K562 (cell line): Measurements from ENCODE around the gene TANC1. TPM values are rescaled to one million over a fixed set of nuclear protein-coding genes. Genes with fewer than 3 reads are reported as not detected.

Experiments used
- ARID3A ChIP-seq: IDR thresholded peaks from 2 replicates; pipeline ENCODE4 v1.6.1; 2012; ENCODE audit warnings: low read depth, low read length, improper control_type of control experiment, borderline replicate concordance
- DMBX1 ChIP-seq: fragments of 250-450 bp; sonication (Bioruptor Pico); IDR thresholded peaks from 2 replicates; pipeline ENCODE4 v1.8.0; 2022; ENCODE audit warnings: inconsistent platforms, mild to moderate bottlenecking, moderate library complexity, borderline replicate concordance
- GATA2 ChIP-seq: sonication (generic); formaldehyde crosslinking; IDR thresholded peaks from 2 replicates; pipeline ENCODE4 v1.4.0; 2020; ENCODE audit warnings: mild to moderate bottlenecking, missing genetic modification reagents
- GTF2A2 ChIP-seq: IDR thresholded peaks from 2 replicates; pipeline ENCODE4 v1.6.1; 2016; ENCODE audit warnings: mild to moderate bottlenecking, missing genetic modification characterization, missing compliant biosample characterization
- HDAC8 ChIP-seq: fragments of 450-650 bp; IDR thresholded peaks from 2 replicates; pipeline ENCODE4 v1.6.1; 2016; ENCODE audit warnings: mild to moderate bottlenecking, missing genetic modification characterization, moderate library complexity, missing compliant biosample characterization
- HNRNPK ChIP-seq: fragments of 200-400 bp; formaldehyde crosslinking; IDR thresholded peaks from one replicate; pipeline ENCODE4 v1.6.1; 2018; ENCODE audit warnings: mild to moderate bottlenecking, low read depth, low read length; ENCODE audit not compliant: poor library complexity, severe bottlenecking
- KDM4B ChIP-seq, 2 experiments: fragments of 450-650 bp in 1 of 2; sonication (generic) in 1 of 2; IDR thresholded peaks; 2 replicates each; pipeline ENCODE4 v1.6.1; 2016 to 2017; ENCODE audit warnings: borderline replicate concordance in 2 of 2, antibody characterized with exemption in 1 of 2, low read depth in 1 of 2, mild to moderate bottlenecking in 1 of 2
- POLR2AphosphoS2 ChIP-seq: IDR thresholded peaks from 2 replicates; pipeline ENCODE4 v1.6.1; 2012; ENCODE audit warnings: low read length, improper control_type of control experiment
- SFPQ ChIP-seq: fragments of 200-400 bp; formaldehyde crosslinking; IDR thresholded peaks from 2 replicates; pipeline ENCODE4 v1.6.1; 2017; ENCODE audit warnings: mild to moderate bottlenecking, low read depth, low read length, moderate library complexity
- ZBTB34 ChIP-seq: fragments of 250-450 bp; sonication (Bioruptor Pico); IDR thresholded peaks from 2 replicates; pipeline ENCODE4 v1.8.0; 2021; ENCODE audit warnings: mild to moderate bottlenecking, moderate library complexity
- ZFX ChIP-seq: sonication (generic); formaldehyde crosslinking; IDR thresholded peaks from 2 replicates; pipeline ENCODE4 v1.8.0; 2022; ENCODE audit warnings: mild to moderate bottlenecking, missing genetic modification reagents, moderate library complexity
- ZKSCAN3 ChIP-seq: fragments of 250-450 bp; sonication (Bioruptor Pico); IDR thresholded peaks from 2 replicates; pipeline ENCODE4 v1.4.0; 2020
- ZNF165 ChIP-seq: fragments of 250-450 bp; sonication (Bioruptor Pico); IDR thresholded peaks from 2 replicates; pipeline ENCODE4 v1.4.0; 2020; ENCODE audit warnings: borderline replicate concordance
- polyA plus RNA-seq, 8 experiments: library from polyadenylated mRNA; depleted of rRNA in 4 of 8; stranded (reverse) in 5 of 8; unstranded in 3 of 8; fragments of >200 nt; fragmentation: Nextera tagmentation in 2 of 8; fragmentation: Illumina TruSeq in 1 of 8; extraction: Ambion mirVana in 2 of 8; extraction: Trizol in 1 of 8; gene quantifications; 2 replicates each; pipeline versions ENCODE4 v1.2.1 to v1.2.3, GENCODE V29; 2011 to 2014; ENCODE audit warnings: inconsistent platforms in 1 of 8, missing spikeins in 1 of 8
- total RNA-seq, 7 experiments: library from RNA; depleted of rRNA in 6 of 7; stranded (reverse); fragments of >200 nt in 6 of 7; fragmentation: Illumina TruSeq in 2 of 7; extraction: Trizol in 2 of 7; gene quantifications; 2 replicates each; pipeline versions ENCODE4 v1.2.1 to v1.2.3, GENCODE V29; 2011 to 2021; ENCODE audit warnings: low replicate concordance in 1 of 7

The TANC1 gene
- total and polyA plus RNA-seq, 9 of the 15 experiments (the other 6 are each of a cell fraction or from before 2014, with no cell fraction given), result under 0.01 to 0.20 (median 0.07) TPM; not detected in 1

- TF ChIP-seq ZKSCAN3 (CRISPR knock-in tag) (no peak), ZNF165 (CRISPR knock-in tag) (no peak), HNRNPK (no peak), ZBTB34 (CRISPR knock-in tag) (no peak), DMBX1 (no peak), GTF2A2 (no peak), ZFX (CRISPR knock-in tag) (no peak), SFPQ (no peak), POLR2AphosphoS2 (no peak), ARID3A (no peak), GATA2 (no peak), HDAC8 (no peak), KDM4B (IDR thresholded peaks at IDR 0.05; ENCODE audit: borderline replicate concordance in 2 of 2, low read depth in 1 of 2) (no peak)
Observed at GRCh38 chr2:159051133-159051532, 82.7 kb downstream of the TANC1 start (continued).
